COR-L47 (cell line): ENCODE data around the gene CIART.
"Not testable (repeated sequence)": the region's sequence is repeated elsewhere in the genome, so short reads cannot be mapped to it uniquely, and the experiment has no call there.

Experiments
- DNase-seq: peaks from one replicate; lab custom pipeline; 2025; lab: John Stamatoyannopoulos, UW

Gene CIART

DNA sequence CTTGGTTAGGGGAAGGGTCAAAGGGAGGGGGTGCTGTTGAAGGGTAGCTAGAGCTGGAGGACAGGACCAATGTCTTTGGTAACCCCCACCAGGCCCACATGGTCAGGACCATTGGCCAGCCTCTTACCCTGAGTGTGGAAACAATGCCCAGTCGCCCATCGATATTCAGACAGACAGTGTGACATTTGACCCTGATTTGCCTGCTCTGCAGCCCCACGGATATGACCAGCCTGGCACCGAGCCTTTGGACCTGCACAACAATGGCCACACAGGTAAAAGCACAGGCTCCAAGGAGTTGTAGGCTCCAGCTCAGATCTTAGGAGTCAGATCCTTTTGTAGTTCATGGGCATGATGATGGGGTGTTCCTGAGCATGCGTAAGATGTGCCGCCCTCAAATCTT is 21.0 kb upstream of the CIART start:
- DNase-seq, result no peak

GRCh38 chr1:150262388-150263320 is 19.7 kb upstream of the CIART start:
- no peak for DNase-seq

- no peak for DNase-seq
Measured at GRCh38 chr1:150263549-150263948, 18.8 kb upstream of the CIART start.

DNA sequence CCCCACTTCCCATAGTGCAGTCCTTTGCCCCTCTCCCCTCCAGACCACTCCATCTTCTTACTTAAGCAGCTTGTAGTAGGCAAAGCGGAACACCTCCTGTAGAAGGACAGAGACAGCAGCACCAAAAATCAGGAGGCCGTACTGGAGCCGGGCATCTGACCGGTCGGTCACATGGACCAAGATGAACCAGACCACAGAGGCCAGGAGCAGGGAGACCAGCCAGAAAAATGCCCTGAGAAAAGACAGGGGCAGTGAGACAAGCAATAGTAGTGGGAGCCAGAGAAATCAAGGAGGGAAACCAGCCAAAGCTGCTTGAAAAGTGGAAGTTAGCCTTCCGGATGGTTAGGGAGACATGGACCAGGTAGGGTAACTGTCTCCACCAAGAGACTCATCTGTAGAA is 14.5 kb upstream of the CIART start:
- no peak for DNase-seq

- DNase-seq, result no peak
Measured at GRCh38 chr1:150268340-150268704, 14.0 kb upstream of the CIART start.

GRCh38 chr1:150268705-150269403 is 13.5 kb upstream of the CIART start, which contains the start of gene APH1A:
APH1A (minus strand) TSS chr1:150269016; CDS start chr1:150268810, 206 bp downstream.
- peak; percentile 95 for DNase-seq

- no peak for DNase-seq
Measured at GRCh38 chr1:150269451-150269850, 12.9 kb upstream of the CIART start.

GRCh38 chr1:150271291-150271959 is 10.9 kb upstream of the CIART start:
- DNase-seq, result no peak

DNA sequence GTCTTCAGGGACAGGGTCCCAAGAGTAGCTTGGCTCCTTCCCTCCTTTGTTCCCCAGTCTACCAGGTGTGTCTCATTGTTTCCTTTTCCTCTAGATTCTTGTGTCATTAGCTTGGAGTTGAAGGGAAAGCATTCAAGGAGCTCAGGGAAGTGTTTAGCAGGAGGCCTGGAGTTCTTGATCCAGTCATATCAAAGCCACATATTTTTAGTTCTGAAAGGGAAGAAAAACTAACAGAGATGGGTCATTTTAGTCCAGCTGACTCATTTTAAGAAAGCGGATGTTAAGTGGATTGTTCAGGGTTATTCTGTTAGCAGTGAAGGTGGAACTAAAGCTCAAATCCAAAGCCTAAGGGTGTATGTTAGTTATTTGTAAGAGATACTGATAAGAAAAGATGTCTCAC is 9.0 kb upstream of the CIART start:
- DNase-seq, result no peak

- DNase-seq, result no peak
Measured at GRCh38 chr1:150280138-150280707, 2.1 kb upstream of the CIART start.

DNA sequence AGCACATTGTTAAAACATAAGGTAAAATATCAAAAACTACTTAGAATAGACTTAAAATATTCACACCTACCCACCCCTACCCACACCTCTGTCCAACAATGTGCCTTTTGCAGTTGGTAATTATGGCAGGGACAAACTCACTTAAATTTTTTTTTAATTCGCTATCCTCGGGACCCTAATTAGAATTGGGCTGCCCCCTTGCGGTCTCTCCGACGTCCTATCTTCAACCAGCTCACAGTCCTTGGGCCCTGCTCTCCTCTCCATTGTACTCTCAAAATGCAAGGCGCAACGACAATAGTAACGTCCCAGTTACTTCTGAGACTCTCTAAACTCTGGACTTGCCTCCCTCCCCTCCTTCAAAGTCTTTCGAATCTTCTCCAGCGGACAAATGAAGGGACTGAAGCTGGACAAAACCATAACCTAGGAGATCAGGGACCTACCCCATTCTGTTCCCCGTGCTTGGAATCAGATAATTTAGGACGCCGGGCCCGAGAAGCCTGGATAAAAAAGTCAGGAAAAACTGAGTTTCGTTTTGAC is 1.1 kb upstream of the CIART start:
- DNase-seq, result peak; percentile 67

DNA sequence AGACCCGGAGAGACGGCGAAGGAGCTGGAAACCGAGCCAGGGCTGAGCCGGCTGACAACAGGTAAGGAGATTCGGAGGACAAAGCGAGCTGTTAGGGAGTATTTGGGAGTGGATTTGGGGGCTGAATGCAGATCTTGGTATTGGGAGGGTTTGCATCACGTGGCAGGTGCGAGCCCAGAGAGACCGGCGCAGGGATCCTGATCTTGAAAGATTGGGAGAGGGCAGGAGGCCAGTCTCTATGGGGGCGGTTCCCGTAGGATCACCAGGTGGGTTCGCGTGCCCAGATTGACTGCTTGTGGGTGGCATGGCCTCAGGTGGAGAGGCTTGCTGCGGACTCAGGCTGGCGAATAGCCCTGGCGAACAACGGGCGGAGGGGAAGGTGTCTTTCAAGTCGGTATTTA is 204 bp downstream of the CIART start:
- peak; percentile 61 for DNase-seq

DNA sequence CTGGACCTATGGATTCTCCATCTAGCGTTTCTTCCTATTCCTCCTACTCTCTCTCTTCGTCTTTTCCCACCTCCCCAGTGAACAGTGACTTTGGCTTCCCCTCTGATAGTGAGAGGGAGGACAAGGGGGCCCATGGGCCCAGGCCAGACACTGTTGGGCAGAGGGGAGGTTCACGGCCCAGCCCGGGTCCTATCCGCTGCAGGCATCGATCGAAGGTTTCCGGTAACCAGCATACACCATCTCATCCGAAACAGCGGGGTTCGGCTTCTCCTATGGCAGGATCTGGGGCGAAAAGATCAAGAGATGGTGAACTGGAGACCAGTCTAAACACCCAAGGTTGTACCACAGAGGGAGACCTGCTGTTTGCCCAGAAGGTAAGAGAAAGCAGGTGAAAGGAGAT is 906 bp downstream of the CIART start:
- DNase-seq, result no peak

DNA sequence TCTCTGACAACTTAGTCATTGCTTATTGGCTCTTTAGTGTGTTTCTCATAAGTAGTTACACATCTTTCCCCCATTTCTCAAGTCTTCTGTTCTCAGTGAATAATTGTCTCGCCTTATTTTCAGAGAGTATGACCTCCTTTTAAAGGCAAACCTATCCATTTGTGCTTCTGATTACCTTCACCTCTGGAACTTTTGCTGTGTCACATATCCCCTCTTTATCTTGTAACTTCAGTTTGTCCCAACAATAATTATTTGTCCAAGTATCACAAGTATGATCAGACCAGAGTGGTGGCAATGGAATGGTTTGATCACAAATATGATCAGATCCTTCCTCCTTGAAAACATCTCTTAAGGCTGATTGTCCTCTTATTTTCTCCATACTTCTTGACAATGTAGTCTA is 6.0 kb downstream of the CIART start:
- DNase-seq, result no peak

- DNase-seq, result no peak
Measured at GRCh38 chr1:150288822-150289221, 6.5 kb downstream of the CIART start.

- DNase-seq, result peak; percentile 88
Measured at GRCh38 chr1:150293433-150294253, 11.3 kb downstream of the CIART start, which contains the start of gene MRPS21. MRPS21 (plus strand) TSS chr1:150293861; CDS start chr1:150294367, 506 bp downstream.

DNA sequence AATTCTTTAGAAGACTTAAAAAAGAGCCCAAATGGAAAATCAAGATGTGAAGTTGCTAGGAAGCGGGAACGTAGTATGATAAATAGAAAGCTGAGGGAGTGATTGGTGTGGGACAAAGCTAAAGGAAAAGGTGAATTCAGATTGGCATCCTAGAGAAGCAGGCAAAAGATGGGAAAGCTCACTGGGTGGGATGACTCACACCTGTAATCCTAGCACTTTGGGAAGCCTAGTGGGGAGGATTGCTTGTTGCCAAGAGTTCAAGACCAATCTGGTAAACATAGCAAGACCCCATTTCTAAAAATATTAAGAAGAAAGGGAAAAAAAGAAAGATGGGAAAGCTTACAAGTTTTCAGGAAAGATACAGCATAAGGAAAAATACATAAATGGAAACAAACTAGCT is 13.1 kb downstream of the CIART start:
- DNase-seq, result no peak

DNA sequence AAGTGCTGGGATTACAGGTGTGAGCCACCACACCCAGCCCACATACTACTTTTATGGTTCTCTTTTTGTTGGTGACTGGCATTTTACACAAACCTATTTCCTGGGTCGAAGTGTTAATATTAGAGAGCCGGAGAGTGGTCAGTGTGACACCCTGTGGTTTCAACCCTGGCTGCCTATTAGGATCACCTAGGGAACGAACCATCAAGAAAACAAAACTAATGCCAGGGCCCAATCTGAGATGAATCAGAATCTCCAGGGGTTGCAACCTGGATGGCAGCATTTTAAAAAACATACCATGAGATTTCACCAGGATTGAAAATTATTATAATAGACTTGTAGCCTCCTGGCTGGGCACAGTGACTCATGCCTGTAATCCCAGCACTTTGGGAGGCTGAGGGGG is 17.4 kb downstream of the CIART start:
- no peak for DNase-seq

DNA sequence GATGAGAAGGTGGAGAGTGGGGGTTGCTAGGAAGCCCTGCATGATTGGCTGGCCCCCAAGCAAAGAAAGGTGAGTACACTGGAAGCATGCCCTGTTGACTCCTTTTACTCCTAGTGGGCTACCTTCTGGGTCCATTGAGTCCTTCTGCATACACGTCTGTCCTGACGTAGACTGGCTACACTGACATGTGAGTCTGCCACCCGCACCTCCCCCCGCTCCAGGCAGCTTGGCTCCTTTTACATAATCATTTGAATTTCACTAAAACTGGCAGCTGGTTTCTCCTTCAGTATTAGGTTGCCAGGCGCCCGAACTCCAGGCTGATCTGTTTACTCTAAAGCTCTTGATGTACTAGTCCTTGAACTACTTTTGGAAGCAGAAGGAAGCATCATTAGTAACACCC is 20.0 kb downstream of the CIART start:
- DNase-seq, result no peak

GRCh38 chr1:150302902-150303301 is 20.5 kb downstream of the CIART start:
- DNase-seq, result no peak

- DNase-seq, result not testable (repeated sequence)
Measured at GRCh38 chr1:150308585-150308984, 26.2 kb downstream of the CIART start.
